Keratinocyte (primary cell): ENCODE results near the gene SLC9A6. TPM values are rescaled to one million over a fixed set of nuclear protein-coding genes. Genes with fewer than 3 reads are reported as not detected.

Experiments used
- DNase-seq: peaks from one replicate; pipeline ENCODE4 v3.0.0-alpha.2; 2011; ENCODE audit warnings: low read depth, missing footprints, low spot score
- FAIRE-seq: peaks from 2 replicates; lab custom pipeline; 2011; peaks lifted over from hg19 to GRCh38; lab: Jason Lieb, UNC
- H2AFZ ChIP-seq: 2 replicates; pipeline ENCODE4 v1.6.0; 2012; ENCODE audit warnings: low read length, control low read depth, inconsistent platforms; ENCODE audit not compliant: control insufficient read depth
- H3K27ac ChIP-seq: 2 replicates; pipeline ENCODE4 v1.5.1; 2011; ENCODE audit warnings: low read length; ENCODE audit not compliant: control insufficient read depth, insufficient read depth
- H3K27me3 ChIP-seq: 3 replicates; pipeline ENCODE4 v1.6.0; 2011; ENCODE audit warnings: low read length; ENCODE audit not compliant: control insufficient read depth, insufficient read depth; ENCODE audit errors: extremely low read depth
- H3K36me3 ChIP-seq, 2 experiments: 2 replicates in 1 of 2; 3 replicates in 1 of 2; pipeline ENCODE4 v1.5.1; 2011; ENCODE audit warnings: low read length in 2 of 2, mild to moderate bottlenecking in 1 of 2; ENCODE audit not compliant: control insufficient read depth in 2 of 2, insufficient read depth in 2 of 2; ENCODE audit errors: extremely low read depth in 1 of 2
- H3K4me1 ChIP-seq: 3 replicates; pipeline ENCODE4 v1.5.1; 2011; ENCODE audit warnings: low read length; ENCODE audit not compliant: control insufficient read depth, insufficient read depth; ENCODE audit errors: extremely low read depth
- H3K4me2 ChIP-seq: 3 replicates; pipeline ENCODE4 v1.6.0; 2011; ENCODE audit warnings: low read depth, low read length; ENCODE audit not compliant: control insufficient read depth, insufficient read depth; ENCODE audit errors: extremely low read depth
- H3K4me3 ChIP-seq, 3 experiments: fragments of 200-600 bp in 1 of 3; sonication (generic) in 1 of 3; 2 replicates in 2 of 3; 3 replicates in 1 of 3; pipeline ENCODE4 v1.5.1; 2011 to 2016; ENCODE audit warnings: low read length in 3 of 3, mild to moderate bottlenecking in 3 of 3, control low read depth in 2 of 3, inconsistent platforms in 1 of 3, low read depth in 1 of 3, mixed read lengths in 1 of 3, mixed run types in 1 of 3, moderate library complexity in 1 of 3; ENCODE audit not compliant: control insufficient read depth in 2 of 3, insufficient read depth in 2 of 3; ENCODE audit errors: extremely low read depth in 1 of 3
- H3K79me2 ChIP-seq: 2 replicates; pipeline ENCODE4 v1.6.0; 2012; ENCODE audit warnings: low read length; ENCODE audit not compliant: control insufficient read depth, insufficient read depth
- H3K9ac ChIP-seq: 3 replicates; pipeline ENCODE4 v1.6.0; 2011; ENCODE audit warnings: low read length; ENCODE audit not compliant: control insufficient read depth, insufficient read depth; ENCODE audit errors: extremely low read depth
- H3K9me1 ChIP-seq: 3 replicates; pipeline ENCODE4 v1.6.0; 2011; ENCODE audit warnings: low read length; ENCODE audit not compliant: control insufficient read depth, insufficient read depth; ENCODE audit errors: extremely low read depth
- H3K9me3 ChIP-seq: 2 replicates; pipeline ENCODE4 v1.5.1; 2012; ENCODE audit warnings: low read depth, low read length; ENCODE audit not compliant: control insufficient read depth
- H4K20me1 ChIP-seq: 3 replicates; pipeline ENCODE4 v1.6.0; 2011; ENCODE audit warnings: low read length; ENCODE audit not compliant: control insufficient read depth, insufficient read depth; ENCODE audit errors: extremely low read depth
- EZH2 ChIP-seq: IDR thresholded peaks from one replicate; pipeline ENCODE4 v1.6.1; 2012; ENCODE audit warnings: inconsistent platforms, mild to moderate bottlenecking, low read length, moderate library complexity
- dilution Hi-C: fragments of 300-500 bp; cut with MboI; formaldehyde crosslinking; loops from one replicate; pipeline ENCODE4 v1.7.0; 2020; ENCODE audit warnings: low sequenced_read_pairs; ENCODE audit not compliant: extremely low pct_ligation_motif_present
- polyA plus RNA-seq, 5 experiments: library from polyadenylated mRNA; depleted of rRNA in 3 of 5; stranded (reverse) in 3 of 5; stranded (forward) in 1 of 5; unstranded in 1 of 5; fragments of >200 nt; gene quantifications; 1 replicate in 1 of 5; 2 replicates in 3 of 5; 3 replicates in 1 of 5; pipeline versions ENCODE4 v1.2.1 to v1.2.3, GENCODE V29; 2011 to 2012; ENCODE audit warnings: missing spikeins in 2 of 5, low read depth in 1 of 5, low replicate concordance in 1 of 5
- TF ChIP-seq, protein P1 (sequence below), 3 experiments: IDR thresholded peaks in 1 of 3; conservative IDR thresholded peaks in 1 of 3; optimal IDR thresholded peaks in 1 of 3; 2 replicates in 2 of 3; 3 replicates in 1 of 3; pipeline versions ENCODE3 to v1.5.1; 2011; ENCODE audit warnings: low read length in 3 of 3, mild to moderate bottlenecking in 3 of 3, moderate library complexity in 2 of 3, control low read depth in 1 of 3, inconsistent platforms in 1 of 3; ENCODE audit not compliant: insufficient read depth in 2 of 3; ENCODE audit errors: extremely low read depth in 1 of 3

Gene SLC9A6
- polyA plus RNA-seq, 1 donor (not counting 4 experiments of a cell fraction or from before 2014, with no cell fraction given) = 17.4 TPM

DNA sequence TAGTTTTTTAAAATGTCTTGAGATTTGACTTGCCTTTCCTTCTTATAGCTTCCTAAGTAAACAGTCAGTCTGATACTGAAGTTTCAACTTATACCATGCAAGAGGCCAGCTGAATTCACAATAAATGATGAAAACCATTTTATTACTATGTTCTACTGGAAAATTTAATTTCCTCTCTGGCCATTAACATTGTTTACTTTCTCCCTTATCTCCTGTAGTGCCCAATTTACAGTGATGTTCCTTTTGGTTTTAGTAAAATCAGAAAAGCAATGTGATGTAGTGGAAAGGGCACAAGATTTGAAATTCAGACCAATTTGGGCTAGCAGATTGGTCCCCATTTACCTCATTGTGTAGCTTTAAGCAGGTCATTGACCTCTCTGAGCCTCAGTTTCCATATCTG, 54.2 kb downstream of the SLC9A6 start:
- DNase-seq = no peak
- Histone ChIP-seq H3K4me3 (no peak overlapping the region), H3K9ac (no peak overlapping the region), H3K36me3 (no peaks in the 10 kb centered on the region), H3K9me1 (no peaks in the 10 kb centered on the region), H2AFZ (no peak overlapping the region), H3K79me2 (no peaks in the 10 kb centered on the region), H4K20me1 (no peaks in the 10 kb centered on the region), H3K9me3 (no peaks in the 10 kb centered on the region), H3K27me3 (no peaks in the 10 kb centered on the region), H3K27ac (no peak overlapping the region), H3K4me1 (peaks cover 8% of the 10 kb centered on the region), H3K4me2 (no peak overlapping the region)
- TF ChIP-seq EZH2 = no peak
- TF ChIP-seq, protein P1, sequence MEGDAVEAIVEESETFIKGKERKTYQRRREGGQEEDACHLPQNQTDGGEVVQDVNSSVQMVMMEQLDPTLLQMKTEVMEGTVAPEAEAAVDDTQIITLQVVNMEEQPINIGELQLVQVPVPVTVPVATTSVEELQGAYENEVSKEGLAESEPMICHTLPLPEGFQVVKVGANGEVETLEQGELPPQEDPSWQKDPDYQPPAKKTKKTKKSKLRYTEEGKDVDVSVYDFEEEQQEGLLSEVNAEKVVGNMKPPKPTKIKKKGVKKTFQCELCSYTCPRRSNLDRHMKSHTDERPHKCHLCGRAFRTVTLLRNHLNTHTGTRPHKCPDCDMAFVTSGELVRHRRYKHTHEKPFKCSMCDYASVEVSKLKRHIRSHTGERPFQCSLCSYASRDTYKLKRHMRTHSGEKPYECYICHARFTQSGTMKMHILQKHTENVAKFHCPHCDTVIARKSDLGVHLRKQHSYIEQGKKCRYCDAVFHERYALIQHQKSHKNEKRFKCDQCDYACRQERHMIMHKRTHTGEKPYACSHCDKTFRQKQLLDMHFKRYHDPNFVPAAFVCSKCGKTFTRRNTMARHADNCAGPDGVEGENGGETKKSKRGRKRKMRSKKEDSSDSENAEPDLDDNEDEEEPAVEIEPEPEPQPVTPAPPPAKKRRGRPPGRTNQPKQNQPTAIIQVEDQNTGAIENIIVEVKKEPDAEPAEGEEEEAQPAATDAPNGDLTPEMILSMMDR (optimal IDR thresholded peaks at IDR 0.05 in 1 of 3, IDR thresholded peaks at IDR 0.05 in 1 of 3, conservative IDR thresholded peaks at IDR 0.05 in 1 of 3; ENCODE audit: extremely low read depth in 1 of 3, insufficient read depth in 2 of 3, low read length in 3 of 3) = no peak
- dilution Hi-C loops = no loop called here
- no peak for FAIRE-seq

DNA sequence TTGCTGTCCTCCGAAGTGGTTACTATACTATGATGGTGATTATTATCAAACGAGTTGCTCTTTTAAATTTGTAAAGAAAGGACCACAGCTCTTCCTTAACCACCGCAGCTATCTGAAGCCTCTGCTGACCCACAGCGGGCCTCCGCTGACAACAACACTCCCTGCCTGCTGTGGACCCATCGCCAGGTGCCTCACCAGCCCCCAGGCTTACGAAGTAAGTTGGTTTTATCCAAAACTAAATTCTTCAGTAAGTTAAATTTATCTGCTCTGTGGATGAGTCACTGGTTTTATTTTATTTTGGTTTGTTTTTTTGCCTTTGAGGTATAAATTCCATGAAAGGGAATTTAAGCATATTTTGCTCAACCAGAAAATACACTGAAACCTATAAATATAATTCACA, 54.7 kb downstream of the SLC9A6 start:
- Histone ChIP-seq H3K4me3 (no peak overlapping the region), H3K4me1 (peaks cover 8% of the 10 kb centered on the region), H3K27ac (no peak overlapping the region), H3K9me3 (no peaks in the 10 kb centered on the region), H3K4me2 (no peak overlapping the region), H2AFZ (no peak overlapping the region), H3K79me2 (no peaks in the 10 kb centered on the region), H3K9me1 (no peaks in the 10 kb centered on the region), H3K9ac (no peak overlapping the region), H3K27me3 (no peaks in the 10 kb centered on the region), H3K36me3 (no peaks in the 10 kb centered on the region), H4K20me1 (no peaks in the 10 kb centered on the region)
- TF ChIP-seq, protein P1 (optimal IDR thresholded peaks at IDR 0.05 in 1 of 3, IDR thresholded peaks at IDR 0.05 in 1 of 3, conservative IDR thresholded peaks at IDR 0.05 in 1 of 3; ENCODE audit: extremely low read depth in 1 of 3, insufficient read depth in 2 of 3, low read length in 3 of 3) = no peak
- TF ChIP-seq EZH2 = no peak
- dilution Hi-C loops = no loop called here
- no peak for DNase-seq
- no peak for FAIRE-seq
